Hepatocyte (in vitro differentiated cells): Measurements from ENCODE around the gene PTPRN2.

ENCODE experiments used
- CTCF ChIP-seq: fragments of 200-600 bp; sonication (generic); IDR thresholded peaks from 2 replicates; pipeline ENCODE4 v1.5.1; 2016; ENCODE audit warnings: antibody characterized with exemption, mild to moderate bottlenecking; ENCODE audit not compliant: poor library complexity
- EZH2 ChIP-seq: fragments of 200-600 bp; sonication (generic); IDR thresholded peaks from 2 replicates; pipeline ENCODE4 v1.6.1; 2016; ENCODE audit warnings: antibody characterized with exemption, mild to moderate bottlenecking, borderline replicate concordance

- TF ChIP-seq CTCF (no peak), EZH2 (no peak)
Measured at GRCh38 chr7:158432369-158433341, 155.0 kb downstream of the PTPRN2 start.
